ENCODE data around the gene ZNF597.

The ZNF597 gene

GRCh38 chr16:3486506-3487215 is 43.4 kb upstream of the ZNF597 start:
- no peak overlapping the region for H3K4me3 ChIP-seq (ENCODE audit: low read depth, low read length)
- no peak for TF ChIP-seq CTCF (IDR thresholded peaks at IDR 0.05; ENCODE audit: borderline replicate concordance, insufficient read depth, low read depth, low read length)

- no peak overlapping the region for H3K4me3 ChIP-seq (ENCODE audit: low read depth, low read length)
These were observed 42.7 kb upstream of the ZNF597 start for GRCh38 chr16:3485821-3486505.

GRCh38 chr16:3485097-3485745 is 41.9 kb upstream of the ZNF597 start:
- no peak overlapping the region for H3K4me3 ChIP-seq (ENCODE audit: low read depth, low read length)
- TF ChIP-seq CTCF (IDR thresholded peaks at IDR 0.05; ENCODE audit: borderline replicate concordance, insufficient read depth, low read depth, low read length) = no peak

More at GRCh38 chr16:3485821-3486505, 42.7 kb upstream of the ZNF597 start:
- TF ChIP-seq CTCF (IDR thresholded peaks at IDR 0.05; ENCODE audit: borderline replicate concordance, insufficient read depth, low read depth, low read length) = no peak

- no peak for TF ChIP-seq CTCF (IDR thresholded peaks at IDR 0.05; ENCODE audit: borderline replicate concordance, insufficient read depth, low read depth, low read length)
- no peak overlapping the region for H3K4me3 ChIP-seq (ENCODE audit: low read depth, low read length)
These were observed 41.2 kb upstream of the ZNF597 start for GRCh38 chr16:3484318-3485096.

- no peak overlapping the region for H3K4me3 ChIP-seq (ENCODE audit: low read depth, low read length)
- no peak for TF ChIP-seq CTCF (IDR thresholded peaks at IDR 0.05; ENCODE audit: borderline replicate concordance, insufficient read depth, low read depth, low read length)
These were observed 39.4 kb upstream of the ZNF597 start for GRCh38 chr16:3482659-3483241.

- H3K4me3 ChIP-seq (ENCODE audit: low read depth, low read length) = no peak overlapping the region
- TF ChIP-seq CTCF (IDR thresholded peaks at IDR 0.05; ENCODE audit: borderline replicate concordance, insufficient read depth, low read depth, low read length) = no peak
These were observed 38.7 kb upstream of the ZNF597 start for GRCh38 chr16:3481696-3482658.
